KMS-11 (cell line): ENCODE results near the gene B3GNT8.
"Not testable (repeated sequence)": the region's sequence is repeated elsewhere in the genome, so short reads cannot be mapped to it uniquely, and the experiment has no call there.

ENCODE experiments used
- H2AFZ ChIP-seq: fragments of 200-600 bp; sonication (generic); 2 replicates; pipeline ENCODE4 v1.6.1; 2016; ENCODE audit warnings: antibody characterized with exemption, mixed run types, low read depth
- H3K27ac ChIP-seq: fragments of 200-600 bp; sonication (generic); 2 replicates; pipeline ENCODE4 v1.6.1; 2016; ENCODE audit warnings: mild to moderate bottlenecking, mixed run types
- H3K27me3 ChIP-seq: fragments of 200-600 bp; sonication (generic); 2 replicates; pipeline ENCODE4 v1.6.1; 2017; ENCODE audit warnings: mild to moderate bottlenecking, low read depth, mixed run types, moderate library complexity; ENCODE audit not compliant: insufficient read depth
- H3K36me3 ChIP-seq: fragments of 200-600 bp; sonication (generic); 2 replicates; pipeline ENCODE4 v1.6.1; 2017; ENCODE audit warnings: mild to moderate bottlenecking, mixed run types; ENCODE audit not compliant: insufficient read depth
- H3K4me1 ChIP-seq: fragments of 200-600 bp; sonication (generic); 2 replicates; pipeline ENCODE4 v1.6.1; 2016; ENCODE audit warnings: mild to moderate bottlenecking, low read depth, mixed run types; ENCODE audit not compliant: poor library complexity, severe bottlenecking
- H3K4me2 ChIP-seq: fragments of 200-600 bp; sonication (generic); 2 replicates; pipeline ENCODE4 v1.7.0; 2016; ENCODE audit warnings: mild to moderate bottlenecking, mixed run types
- H3K4me3 ChIP-seq: fragments of 200-600 bp; sonication (generic); IDR thresholded peaks from 2 replicates; pipeline ENCODE4 v1.6.1; 2017; ENCODE audit warnings: low read depth, low read length, mixed read lengths; ENCODE audit not compliant: insufficient read depth
- H3K79me2 ChIP-seq: fragments of 200-600 bp; sonication (generic); 2 replicates; pipeline ENCODE4 v1.6.1; 2016; ENCODE audit warnings: low read depth, mixed run types; ENCODE audit not compliant: insufficient read depth
- H3K9ac ChIP-seq: fragments of 200-600 bp; sonication (generic); 2 replicates; pipeline ENCODE4 v1.6.1; 2016; ENCODE audit warnings: mild to moderate bottlenecking, mixed run types
- H4K20me1 ChIP-seq: fragments of 200-600 bp; sonication (generic); 2 replicates; pipeline ENCODE4 v1.6.1; 2016; ENCODE audit warnings: mild to moderate bottlenecking, mixed run types; ENCODE audit not compliant: insufficient read depth
- TF ChIP-seq, protein P1 (sequence below): fragments of 200-600 bp; sonication (generic); conservative IDR thresholded peaks from 2 replicates; pipeline ENCODE4 v1.6.1; 2017; ENCODE audit warnings: low read depth, mild to moderate bottlenecking, antibody characterized with exemption, low read length, moderate library complexity, mixed read lengths

B3GNT8 gene

DNA sequence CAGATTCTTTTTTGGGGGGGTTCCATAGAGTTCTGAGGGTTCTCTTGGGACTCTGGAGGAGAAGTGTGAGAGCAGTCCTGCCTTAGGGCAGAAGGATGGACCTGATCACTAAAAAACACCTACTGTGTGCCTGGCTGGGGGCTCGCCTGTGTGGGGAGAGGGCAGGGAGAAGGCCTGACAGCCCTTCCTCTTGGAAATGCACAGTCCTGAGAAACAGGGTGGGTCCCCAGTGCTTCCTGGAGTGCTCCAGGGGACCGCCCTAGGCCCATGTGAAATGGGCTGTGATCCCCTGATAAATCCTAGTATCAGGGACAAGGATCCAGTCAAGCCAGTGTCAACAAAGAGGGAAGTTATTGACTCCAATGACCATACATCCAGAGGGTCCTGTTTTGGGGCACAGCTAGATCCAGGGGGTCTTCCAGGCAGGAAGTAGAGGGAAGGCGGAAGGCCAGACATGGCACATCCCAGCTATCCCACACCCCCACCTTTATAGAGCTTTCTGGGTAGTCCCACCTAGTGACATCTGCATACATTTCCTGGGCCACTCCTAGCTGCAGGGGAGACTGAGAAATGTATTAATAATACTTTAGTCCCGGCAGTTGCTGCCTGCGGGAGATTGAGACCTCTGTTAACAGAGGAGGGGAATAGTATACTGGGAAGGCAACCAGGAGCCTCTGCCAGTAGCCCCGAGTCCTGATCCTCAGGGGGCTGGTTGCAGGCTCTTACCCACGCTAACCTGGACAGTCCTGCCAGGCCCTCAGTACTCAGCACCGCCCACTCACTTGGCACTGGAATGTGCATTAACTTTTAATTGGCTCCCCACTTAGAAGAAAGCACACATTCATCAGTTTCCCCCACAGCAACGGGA is 15.8 kb downstream of the B3GNT8 start:
- Histone ChIP-seq H3K79me2 (no peaks in the 10 kb centered on the region; the same call in 1 of the 2 replicates), H3K36me3 (no peaks in the 10 kb centered on the region; the same call in 1 of the 2 replicates), H3K27me3 (no peaks in the 10 kb centered on the region), H3K9ac (no peak overlapping the region), H3K4me3 (no peak overlapping the region), H3K27ac (no peak overlapping the region), H3K4me1 (peaks cover 62% of the 10 kb centered on the region), H3K4me2 (peak overlapping the region; percentile 88; the same call in 1 of the 2 replicates), H4K20me1 (no peaks in the 10 kb centered on the region), H2AFZ (no peak overlapping the region)
- TF ChIP-seq, protein P1, sequence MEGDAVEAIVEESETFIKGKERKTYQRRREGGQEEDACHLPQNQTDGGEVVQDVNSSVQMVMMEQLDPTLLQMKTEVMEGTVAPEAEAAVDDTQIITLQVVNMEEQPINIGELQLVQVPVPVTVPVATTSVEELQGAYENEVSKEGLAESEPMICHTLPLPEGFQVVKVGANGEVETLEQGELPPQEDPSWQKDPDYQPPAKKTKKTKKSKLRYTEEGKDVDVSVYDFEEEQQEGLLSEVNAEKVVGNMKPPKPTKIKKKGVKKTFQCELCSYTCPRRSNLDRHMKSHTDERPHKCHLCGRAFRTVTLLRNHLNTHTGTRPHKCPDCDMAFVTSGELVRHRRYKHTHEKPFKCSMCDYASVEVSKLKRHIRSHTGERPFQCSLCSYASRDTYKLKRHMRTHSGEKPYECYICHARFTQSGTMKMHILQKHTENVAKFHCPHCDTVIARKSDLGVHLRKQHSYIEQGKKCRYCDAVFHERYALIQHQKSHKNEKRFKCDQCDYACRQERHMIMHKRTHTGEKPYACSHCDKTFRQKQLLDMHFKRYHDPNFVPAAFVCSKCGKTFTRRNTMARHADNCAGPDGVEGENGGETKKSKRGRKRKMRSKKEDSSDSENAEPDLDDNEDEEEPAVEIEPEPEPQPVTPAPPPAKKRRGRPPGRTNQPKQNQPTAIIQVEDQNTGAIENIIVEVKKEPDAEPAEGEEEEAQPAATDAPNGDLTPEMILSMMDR = no peak

DNA sequence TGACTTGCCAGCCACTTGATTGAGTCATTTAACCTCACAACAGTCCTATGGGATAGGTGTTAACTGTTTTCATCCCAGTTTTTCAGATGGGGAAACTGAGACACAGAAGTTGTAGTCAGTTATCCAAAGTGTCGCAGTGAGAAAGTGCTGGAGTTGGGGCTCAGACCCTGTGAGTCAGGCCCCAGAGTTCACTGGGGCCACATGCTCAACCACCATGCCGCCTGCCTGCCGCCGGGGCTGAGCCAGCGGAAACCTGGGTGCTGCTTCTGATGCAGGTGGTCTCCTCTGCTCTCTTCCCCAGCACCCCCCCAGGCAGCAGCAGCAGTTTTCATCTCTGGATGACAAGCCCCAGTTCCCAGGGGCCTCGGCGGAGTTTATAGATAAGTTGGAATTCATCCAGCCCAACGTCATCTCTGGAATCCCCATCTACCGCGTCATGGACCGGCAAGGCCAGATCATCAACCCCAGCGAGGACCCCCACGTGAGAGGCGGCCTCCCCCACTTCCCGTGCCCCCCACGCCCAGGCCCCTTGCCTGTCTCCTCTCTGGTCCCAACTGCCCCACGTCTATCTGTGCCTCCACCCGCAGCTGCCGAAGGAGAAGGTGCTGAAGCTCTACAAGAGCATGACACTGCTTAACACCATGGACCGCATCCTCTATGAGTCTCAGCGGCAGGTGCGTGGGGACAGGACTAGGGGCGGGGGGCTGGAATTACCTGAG is 16.7 kb downstream of the B3GNT8 start:
- Histone ChIP-seq H2AFZ (no peak overlapping the region), H3K9ac (peak overlapping the region; percentile 69; the same call in 1 of the 2 replicates), H3K4me1 (peaks cover 62% of the 10 kb centered on the region), H3K79me2 (no peaks in the 10 kb centered on the region; the same call in 1 of the 2 replicates), H3K4me3 (no peak overlapping the region), H3K27me3 (no peaks in the 10 kb centered on the region), H4K20me1 (no peaks in the 10 kb centered on the region), H3K36me3 (no peaks in the 10 kb centered on the region; the same call in 1 of the 2 replicates), H3K27ac (peak overlapping the region; percentile 90), H3K4me2 (peak overlapping the region; percentile 88)
- TF ChIP-seq, protein P1 = no peak

DNA sequence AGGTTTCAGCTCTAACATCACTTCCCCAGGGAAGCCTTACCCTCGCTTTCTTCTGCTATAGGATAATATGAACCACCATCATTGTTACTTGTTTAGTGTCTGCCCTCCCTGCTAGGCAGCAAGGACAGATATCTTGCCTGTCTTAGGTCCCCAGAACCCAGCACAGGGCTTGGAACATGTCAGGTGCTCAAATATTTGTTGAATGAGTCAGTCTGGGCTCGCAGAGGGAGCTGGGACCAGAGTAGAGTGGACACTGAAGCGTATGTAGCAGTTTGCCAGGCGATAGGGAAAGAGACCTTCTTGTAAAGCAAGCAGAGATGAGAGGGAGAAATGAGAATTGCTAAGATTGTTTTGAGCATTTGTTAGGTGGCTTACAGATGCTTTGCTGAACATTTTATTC is 17.9 kb downstream of the B3GNT8 start:
- Histone ChIP-seq H3K4me3 (no peak overlapping the region), H3K27ac (peak overlapping the region; percentile 90), H3K27me3 (no peaks in the 10 kb centered on the region), H3K4me1 (peaks cover 62% of the 10 kb centered on the region), H3K4me2 (peak overlapping the region; percentile 88), H4K20me1 (no peaks in the 10 kb centered on the region), H3K9ac (peak overlapping the region; percentile 69), H2AFZ (peak overlapping the region; percentile 25; the same call in 1 of the 2 replicates), H3K79me2 (no peaks in the 10 kb centered on the region; the same call in 1 of the 2 replicates), H3K36me3 (no peaks in the 10 kb centered on the region)
- TF ChIP-seq, protein P1 = no peak

DNA sequence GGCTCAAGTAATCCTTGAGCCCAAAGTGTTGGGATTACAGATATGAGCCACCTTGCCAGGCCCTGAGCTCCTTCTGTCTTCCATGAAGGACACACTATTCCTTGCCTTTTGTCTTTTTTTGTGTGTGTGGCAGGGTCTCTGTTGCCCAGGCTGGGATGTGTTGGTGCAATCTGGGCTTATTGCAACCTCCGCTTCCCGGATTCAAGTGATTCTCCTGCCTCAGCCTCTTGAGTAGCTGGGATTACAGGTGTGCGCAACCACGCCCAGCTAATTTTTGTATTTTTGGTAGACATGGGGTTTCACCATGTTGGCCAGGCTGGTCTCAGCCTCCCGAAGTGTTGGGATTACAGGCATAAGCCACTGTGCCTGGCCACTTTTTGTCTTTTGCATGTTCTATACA is 18.3 kb downstream of the B3GNT8 start:
- H3K79me2 ChIP-seq, H4K20me1 ChIP-seq, H3K36me3 ChIP-seq, H3K4me3 ChIP-seq, H3K27me3 ChIP-seq, H2AFZ ChIP-seq: not testable (repeated sequence)
- peak overlapping the region; percentile 69; the same call in 1 of the 2 replicates for H3K9ac ChIP-seq
- H3K4me1 ChIP-seq = peaks cover 62% of the 10 kb centered on the region
- peak overlapping the region; percentile 90 for H3K27ac ChIP-seq
- H3K4me2 ChIP-seq = peak overlapping the region; percentile 88
